ENCODE data around the gene B4GALT1.
"Not testable (repeated sequence)": the region's sequence is repeated elsewhere in the genome, so short reads cannot be mapped to it uniquely, and the experiment has no call there.

Gene B4GALT1

GRCh38 chr9:33161589-33162132 is 5.5 kb downstream of the B4GALT1 start:
- DNase-seq (ENCODE audit: low spot score), result no peak

GRCh38 chr9:33161011-33161588 is 6.0 kb downstream of the B4GALT1 start:
- DNase-seq (ENCODE audit: low spot score), result peak; percentile 83

GRCh38 chr9:33160446-33160845 is 6.7 kb downstream of the B4GALT1 start:
- DNase-seq (ENCODE audit: low spot score), result not testable (repeated sequence)

GRCh38 chr9:33159777-33160127 is 7.4 kb downstream of the B4GALT1 start:
- DNase-seq (ENCODE audit: low spot score), result peak; percentile 52

GRCh38 chr9:33158843-33159776 is 8.0 kb downstream of the B4GALT1 start:
- DNase-seq (ENCODE audit: low spot score), result no peak

- no peak for DNase-seq (ENCODE audit: low spot score)
Measured at GRCh38 chr9:33157960-33158842, 8.9 kb downstream of the B4GALT1 start.

GRCh38 chr9:33155393-33155792 is 11.7 kb downstream of the B4GALT1 start:
- no peak for DNase-seq (ENCODE audit: low spot score)

GRCh38 chr9:33154371-33154770 is 12.8 kb downstream of the B4GALT1 start:
- DNase-seq (ENCODE audit: low spot score), result no peak

GRCh38 chr9:33153666-33154065 is 13.5 kb downstream of the B4GALT1 start:
- DNase-seq (ENCODE audit: low spot score), result no peak

- DNase-seq (ENCODE audit: low spot score), result no peak
Measured at GRCh38 chr9:33153001-33153400, 14.1 kb downstream of the B4GALT1 start.

- no peak for DNase-seq (ENCODE audit: low spot score)
Measured at GRCh38 chr9:33151601-33152000, 15.5 kb downstream of the B4GALT1 start.

- peak; percentile 76 for DNase-seq (ENCODE audit: low spot score)
Measured at GRCh38 chr9:33151007-33151557, 16.1 kb downstream of the B4GALT1 start.

GRCh38 chr9:33148367-33149014 is 18.6 kb downstream of the B4GALT1 start:
- no peak for DNase-seq (ENCODE audit: low spot score)

- DNase-seq (ENCODE audit: low spot score), result no peak
Measured at GRCh38 chr9:33147416-33148169, 19.5 kb downstream of the B4GALT1 start.

GRCh38 chr9:33146298-33146697 is 20.8 kb downstream of the B4GALT1 start:
- DNase-seq (ENCODE audit: low spot score), result no peak

GRCh38 chr9:33144551-33144950 is 22.6 kb downstream of the B4GALT1 start:
- no peak for DNase-seq (ENCODE audit: low spot score)

- no peak for DNase-seq (ENCODE audit: low spot score)
Measured at GRCh38 chr9:33143241-33143661, 23.9 kb downstream of the B4GALT1 start.

- DNase-seq (ENCODE audit: low spot score), result no peak
Measured at GRCh38 chr9:33142535-33142934, 24.6 kb downstream of the B4GALT1 start.

- DNase-seq (ENCODE audit: low spot score), result no peak
Measured at GRCh38 chr9:33140401-33141360, 26.5 kb downstream of the B4GALT1 start.
